HG02973 (cell line): Measurements from ENCODE around the gene C2orf49.

Experiments used
- ATAC-seq: cut with Tn5 transposase; IDR thresholded peaks from one replicate; pipeline ENCODE4 v1.9.1; 2021; ENCODE audit warnings: moderate library complexity; ENCODE audit not compliant: unreplicated experiment

C2orf49 gene

GRCh38 chr2:105380432-105381100 lies 43.2 kb downstream of the C2orf49 start:
- no peak for ATAC-seq

GRCh38 chr2:105381101-105381668 lies 43.8 kb downstream of the C2orf49 start:
- ATAC-seq: no peak

GRCh38 chr2:105382177-105382576 lies 44.8 kb downstream of the C2orf49 start:
- ATAC-seq: no peak

GRCh38 chr2:105383432-105384166 lies 46.3 kb downstream of the C2orf49 start:
- ATAC-seq: no peak

- ATAC-seq: no peak
These were observed 46.9 kb downstream of the C2orf49 start for GRCh38 chr2:105384216-105384615.

- no peak for ATAC-seq
These were observed 47.5 kb downstream of the C2orf49 start for GRCh38 chr2:105384861-105385260.

- no peak for ATAC-seq
These were observed 48.6 kb downstream of the C2orf49 start for GRCh38 chr2:105385731-105386540.

- ATAC-seq: no peak
These were observed 49.9 kb downstream of the C2orf49 start for GRCh38 chr2:105387225-105387624.

GRCh38 chr2:105388971-105389381 lies 51.6 kb downstream of the C2orf49 start:
- no peak for ATAC-seq

- no peak for ATAC-seq
These were observed 53.1 kb downstream of the C2orf49 start for GRCh38 chr2:105390454-105390853.

GRCh38 chr2:105391058-105391627 lies 53.8 kb downstream of the C2orf49 start:
- ATAC-seq: no peak

- no peak for ATAC-seq
These were observed 54.7 kb downstream of the C2orf49 start for GRCh38 chr2:105391763-105392662.

- ATAC-seq: no peak
These were observed 56.2 kb downstream of the C2orf49 start for GRCh38 chr2:105393373-105394055.

- ATAC-seq: no peak
These were observed 57.7 kb downstream of the C2orf49 start for GRCh38 chr2:105394951-105395611.

- no peak for ATAC-seq
These were observed 58.4 kb downstream of the C2orf49 start for GRCh38 chr2:105395691-105396090.

- ATAC-seq: no peak
These were observed 59.1 kb downstream of the C2orf49 start for GRCh38 chr2:105396254-105397024.

- no peak for ATAC-seq
These were observed 59.8 kb downstream of the C2orf49 start for GRCh38 chr2:105397025-105397722.

- ATAC-seq: no peak
These were observed 60.6 kb downstream of the C2orf49 start for GRCh38 chr2:105397953-105398335.
